ENCODE results near the gene PPP6C.
"Not testable (repeated sequence)": the region's sequence is repeated elsewhere in the genome, so short reads cannot be mapped to it uniquely, and the experiment has no call there.

PPP6C gene

GRCh38 chr9:125189011-125189360, 617 bp downstream of the PPP6C start:
- Histone ChIP-seq H3K4me2 (ENCODE audit: low read length) (peak overlapping the region; percentile 93), H3K36me3 (replicated peaks; ENCODE audit: low read depth, low read length) (no peaks in the 10 kb centered on the region), H3K27me3 (ENCODE audit: low read depth, low read length) (no peaks in the 10 kb centered on the region), H3K4me1 (ENCODE audit: low read length) (peaks cover 9% of the 10 kb centered on the region), H4K20me1 (ENCODE audit: insufficient read depth, low read length) (peaks cover 7% of the 10 kb centered on the region; the same call in 1 of the 2 replicates), H3K9ac (ENCODE audit: low read length) (peak overlapping the region; percentile 69), H2AFZ (ENCODE audit: low read depth, low read length) (no peak overlapping the region), H3K27ac (ENCODE audit: low read length) (peak overlapping the region; percentile 30; the same call in 1 of the 2 replicates), H3K4me3 (ENCODE audit: low read length) (peak overlapping the region; percentile 84), H3K79me2 (ENCODE audit: low read length) (peaks cover 64% of the 10 kb centered on the region), H3K9me3 (ENCODE audit: insufficient read depth, low read length) (no peaks in the 10 kb centered on the region)
- TF ChIP-seq, protein P1, sequence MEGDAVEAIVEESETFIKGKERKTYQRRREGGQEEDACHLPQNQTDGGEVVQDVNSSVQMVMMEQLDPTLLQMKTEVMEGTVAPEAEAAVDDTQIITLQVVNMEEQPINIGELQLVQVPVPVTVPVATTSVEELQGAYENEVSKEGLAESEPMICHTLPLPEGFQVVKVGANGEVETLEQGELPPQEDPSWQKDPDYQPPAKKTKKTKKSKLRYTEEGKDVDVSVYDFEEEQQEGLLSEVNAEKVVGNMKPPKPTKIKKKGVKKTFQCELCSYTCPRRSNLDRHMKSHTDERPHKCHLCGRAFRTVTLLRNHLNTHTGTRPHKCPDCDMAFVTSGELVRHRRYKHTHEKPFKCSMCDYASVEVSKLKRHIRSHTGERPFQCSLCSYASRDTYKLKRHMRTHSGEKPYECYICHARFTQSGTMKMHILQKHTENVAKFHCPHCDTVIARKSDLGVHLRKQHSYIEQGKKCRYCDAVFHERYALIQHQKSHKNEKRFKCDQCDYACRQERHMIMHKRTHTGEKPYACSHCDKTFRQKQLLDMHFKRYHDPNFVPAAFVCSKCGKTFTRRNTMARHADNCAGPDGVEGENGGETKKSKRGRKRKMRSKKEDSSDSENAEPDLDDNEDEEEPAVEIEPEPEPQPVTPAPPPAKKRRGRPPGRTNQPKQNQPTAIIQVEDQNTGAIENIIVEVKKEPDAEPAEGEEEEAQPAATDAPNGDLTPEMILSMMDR (IDR thresholded peaks at IDR 0.05; ENCODE audit: low read depth, low read length): no peak
- TF ChIP-seq EZH2phosphoT487 (IDR thresholded peaks at IDR 0.05; ENCODE audit: low read depth): no peak

DNA sequence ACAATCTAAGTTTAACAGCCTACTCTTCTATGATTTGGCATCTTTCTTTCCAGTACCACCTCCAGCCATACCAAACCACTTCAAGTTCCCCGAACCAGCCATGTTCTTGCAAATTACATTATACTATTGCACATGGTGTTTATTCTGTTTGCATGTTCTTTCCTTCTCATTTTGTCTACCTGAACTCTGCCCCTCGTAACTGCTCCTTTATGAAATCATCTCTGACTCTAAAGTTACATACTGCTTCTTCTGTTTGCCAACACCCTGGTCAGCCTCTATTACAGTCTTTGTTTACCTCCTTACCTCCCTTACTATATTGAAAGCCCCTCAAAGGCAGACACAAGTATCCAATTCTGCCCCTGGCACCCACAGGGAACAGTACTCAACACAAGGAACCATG, 6.0 kb downstream of the PPP6C start:
- Histone ChIP-seq H3K27ac (ENCODE audit: low read length) (no peak overlapping the region), H3K9ac (ENCODE audit: low read length) (no peak overlapping the region), H3K4me3 (ENCODE audit: low read length) (no peak overlapping the region), H3K36me3 (replicated peaks; ENCODE audit: low read depth, low read length) (peaks cover 2% of the 10 kb centered on the region), H3K9me3 (ENCODE audit: insufficient read depth, low read length) (no peaks in the 10 kb centered on the region), H2AFZ (ENCODE audit: low read depth, low read length) (no peak overlapping the region), H4K20me1 (ENCODE audit: insufficient read depth, low read length) (peaks cover 27% of the 10 kb centered on the region), H3K4me2 (ENCODE audit: low read length) (no peak overlapping the region), H3K4me1 (ENCODE audit: low read length) (peaks cover 3% of the 10 kb centered on the region; the same call in 1 of the 2 replicates), H3K79me2 (ENCODE audit: low read length) (peaks cover 100% of the 10 kb centered on the region), H3K27me3 (ENCODE audit: low read depth, low read length) (no peaks in the 10 kb centered on the region)
- TF ChIP-seq, protein P1 (IDR thresholded peaks at IDR 0.05; ENCODE audit: low read depth, low read length): no peak
- no peak for TF ChIP-seq EZH2phosphoT487 (IDR thresholded peaks at IDR 0.05; ENCODE audit: low read depth)

- TF ChIP-seq EZH2phosphoT487 (IDR thresholded peaks at IDR 0.05; ENCODE audit: low read depth): no peak
- TF ChIP-seq, protein P1 (IDR thresholded peaks at IDR 0.05; ENCODE audit: low read depth, low read length): no peak
- Histone ChIP-seq H4K20me1 (ENCODE audit: insufficient read depth, low read length) (peaks cover 32% of the 10 kb centered on the region), H3K27ac (ENCODE audit: low read length) (no peak overlapping the region), H3K4me3 (ENCODE audit: low read length) (no peak overlapping the region), H2AFZ (ENCODE audit: low read depth, low read length) (no peak overlapping the region), H3K79me2 (ENCODE audit: low read length) (peaks cover 100% of the 10 kb centered on the region), H3K36me3 (replicated peaks; ENCODE audit: low read depth, low read length) (peaks cover 2% of the 10 kb centered on the region), H3K27me3 (ENCODE audit: low read depth, low read length) (no peaks in the 10 kb centered on the region), H3K4me2 (ENCODE audit: low read length) (no peak overlapping the region), H3K9ac (ENCODE audit: low read length) (no peak overlapping the region), H3K9me3 (ENCODE audit: insufficient read depth, low read length) (no peaks in the 10 kb centered on the region), H3K4me1 (ENCODE audit: low read length) (no peaks in the 10 kb centered on the region)
Observed at GRCh38 chr9:125183054-125183453, 6.5 kb downstream of the PPP6C start.

DNA sequence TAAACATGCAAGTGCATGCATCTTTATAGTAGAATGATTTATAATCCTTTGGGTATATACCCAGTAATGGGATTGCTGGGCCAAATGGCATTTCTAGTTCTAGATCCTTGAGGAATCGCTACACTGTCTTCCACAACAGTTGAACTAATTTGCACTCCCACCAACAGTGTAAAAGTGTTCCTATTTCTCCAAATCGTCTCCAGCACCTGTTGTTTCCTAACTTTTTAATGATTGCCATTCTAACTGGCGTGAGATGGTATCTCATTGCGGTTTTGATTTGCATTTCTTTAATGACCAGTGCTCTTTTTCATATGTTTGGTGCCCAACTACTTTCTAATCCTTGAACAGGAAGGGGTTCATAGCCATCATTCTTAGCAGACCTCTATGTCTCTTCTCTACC, 7.8 kb downstream of the PPP6C start:
- not testable (repeated sequence) for H2AFZ ChIP-seq (ENCODE audit: low read depth, low read length); H3K27me3 ChIP-seq (ENCODE audit: low read depth, low read length); H3K27ac ChIP-seq (ENCODE audit: low read length); H3K4me1 ChIP-seq (ENCODE audit: low read length); H3K9me3 ChIP-seq (ENCODE audit: insufficient read depth, low read length); H3K36me3 ChIP-seq (replicated peaks; ENCODE audit: low read depth, low read length); H3K9ac ChIP-seq (ENCODE audit: low read length); H3K4me2 ChIP-seq (ENCODE audit: low read length); H3K4me3 ChIP-seq (ENCODE audit: low read length)
- H3K79me2 ChIP-seq (ENCODE audit: low read length): peaks cover 100% of the 10 kb centered on the region
- H4K20me1 ChIP-seq (ENCODE audit: insufficient read depth, low read length): peaks cover 25% of the 10 kb centered on the region

- Histone ChIP-seq H3K27me3 (ENCODE audit: low read depth, low read length) (no peaks in the 10 kb centered on the region), H4K20me1 (ENCODE audit: insufficient read depth, low read length) (peaks cover 25% of the 10 kb centered on the region), H3K9ac (ENCODE audit: low read length) (no peak overlapping the region), H3K4me2 (ENCODE audit: low read length) (no peak overlapping the region), H3K9me3 (ENCODE audit: insufficient read depth, low read length) (no peaks in the 10 kb centered on the region), H2AFZ (ENCODE audit: low read depth, low read length) (no peak overlapping the region), H3K36me3 (replicated peaks; ENCODE audit: low read depth, low read length) (peaks cover 2% of the 10 kb centered on the region), H3K4me3 (ENCODE audit: low read length) (no peak overlapping the region), H3K27ac (ENCODE audit: low read length) (no peak overlapping the region), H3K79me2 (ENCODE audit: low read length) (peaks cover 100% of the 10 kb centered on the region), H3K4me1 (ENCODE audit: low read length) (no peaks in the 10 kb centered on the region)
- no peak for TF ChIP-seq EZH2phosphoT487 (IDR thresholded peaks at IDR 0.05; ENCODE audit: low read depth)
- TF ChIP-seq, protein P1 (IDR thresholded peaks at IDR 0.05; ENCODE audit: low read depth, low read length): no peak
Observed at GRCh38 chr9:125180876-125181275, 8.7 kb downstream of the PPP6C start.

GRCh38 chr9:125179776-125180175, 9.8 kb downstream of the PPP6C start:
- not testable (repeated sequence) for H3K4me1 ChIP-seq (ENCODE audit: low read length); H3K36me3 ChIP-seq (replicated peaks; ENCODE audit: low read depth, low read length); H3K27me3 ChIP-seq (ENCODE audit: low read depth, low read length); H3K27ac ChIP-seq (ENCODE audit: low read length); H3K9ac ChIP-seq (ENCODE audit: low read length); H2AFZ ChIP-seq (ENCODE audit: low read depth, low read length); H3K9me3 ChIP-seq (ENCODE audit: insufficient read depth, low read length); H3K4me3 ChIP-seq (ENCODE audit: low read length); H3K4me2 ChIP-seq (ENCODE audit: low read length)
- peaks cover 25% of the 10 kb centered on the region for H4K20me1 ChIP-seq (ENCODE audit: insufficient read depth, low read length)
- H3K79me2 ChIP-seq (ENCODE audit: low read length): peaks cover 98% of the 10 kb centered on the region
